Forelimb muscle (tissue), 1 donor: ENCODE measurements around the gene NRCAM. TPM values are rescaled to one million over a fixed set of nuclear protein-coding genes. Genes with fewer than 3 reads are reported as not detected.
"Not testable (repeated sequence)": the region's sequence is repeated elsewhere in the genome, so short reads cannot be mapped to it uniquely, and the experiment has no call there.

Experiments
- DNase-seq: peaks from one replicate; pipeline ENCODE4 v3.0.0-alpha.2; 2013; ENCODE audit warnings: low read depth
- polyA plus RNA-seq: library from polyadenylated mRNA; unstranded; fragments of 120-200 nt; gene quantifications from one replicate; pipeline ENCODE4 v1.2.1, GENCODE V29; 2013; ENCODE audit not compliant: insufficient read length

Gene NRCAM
- polyA plus RNA-seq: 34.9 TPM

DNA sequence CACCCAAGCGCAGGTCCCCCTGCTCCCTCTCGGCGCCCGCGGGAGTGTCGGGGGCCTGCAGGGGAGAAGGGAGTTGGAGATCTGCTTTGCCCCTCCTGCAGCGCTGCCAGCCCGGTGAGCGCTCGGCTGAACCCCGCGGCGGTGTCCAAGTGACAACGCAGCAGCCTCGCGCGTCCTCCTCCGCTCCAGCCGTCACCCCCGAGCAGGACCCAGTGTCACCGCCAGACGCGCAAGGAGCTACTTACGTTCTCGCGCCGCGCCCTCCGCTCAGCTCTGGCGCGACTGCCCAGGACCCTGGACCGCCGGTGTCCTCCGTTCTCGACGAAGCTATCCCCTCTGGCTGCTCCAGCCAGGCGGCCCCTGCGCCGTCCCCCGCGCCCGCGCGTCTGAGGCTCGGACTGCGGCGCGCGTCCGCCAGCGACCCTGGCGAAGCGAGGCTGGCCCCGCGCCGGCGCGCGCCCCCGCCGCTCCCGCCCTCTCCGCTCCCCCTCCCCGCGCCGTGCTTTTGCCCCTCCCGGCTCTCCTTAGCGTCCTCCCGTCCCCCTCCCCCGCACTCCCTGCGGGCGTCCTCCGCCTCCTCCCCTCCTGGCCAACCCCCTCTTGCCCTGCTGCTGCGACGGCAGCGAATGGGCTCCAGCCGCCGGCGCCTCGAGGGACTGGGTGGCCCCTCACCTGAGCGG lies at the start of gene NRCAM:
Gene NRCAM (minus strand): TSS at position 439 of the 680 bp plus-strand sequence. CDS start 216,372 bp downstream, outside the sequence.
- no peak for DNase-seq

DNA sequence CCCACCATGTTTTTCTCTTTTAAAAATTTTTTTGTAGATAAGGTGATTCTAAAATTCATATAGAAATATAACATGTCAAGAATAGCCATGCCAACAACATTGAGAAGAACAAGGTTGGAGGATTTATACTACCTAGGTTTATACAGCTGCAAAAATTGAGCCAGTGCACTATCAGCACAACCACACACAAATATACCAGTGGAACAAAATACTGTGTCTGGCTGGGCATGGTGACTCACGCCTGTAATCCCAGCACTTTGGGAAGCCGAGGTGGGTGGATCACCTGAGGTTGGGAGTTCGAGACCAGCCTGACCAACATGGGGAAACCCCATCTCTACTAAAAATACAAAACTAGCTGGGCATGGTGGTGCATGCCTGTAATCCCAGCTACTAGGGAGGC lies 48.3 kb upstream of the NRCAM start:
- not testable (repeated sequence) for DNase-seq

DNA sequence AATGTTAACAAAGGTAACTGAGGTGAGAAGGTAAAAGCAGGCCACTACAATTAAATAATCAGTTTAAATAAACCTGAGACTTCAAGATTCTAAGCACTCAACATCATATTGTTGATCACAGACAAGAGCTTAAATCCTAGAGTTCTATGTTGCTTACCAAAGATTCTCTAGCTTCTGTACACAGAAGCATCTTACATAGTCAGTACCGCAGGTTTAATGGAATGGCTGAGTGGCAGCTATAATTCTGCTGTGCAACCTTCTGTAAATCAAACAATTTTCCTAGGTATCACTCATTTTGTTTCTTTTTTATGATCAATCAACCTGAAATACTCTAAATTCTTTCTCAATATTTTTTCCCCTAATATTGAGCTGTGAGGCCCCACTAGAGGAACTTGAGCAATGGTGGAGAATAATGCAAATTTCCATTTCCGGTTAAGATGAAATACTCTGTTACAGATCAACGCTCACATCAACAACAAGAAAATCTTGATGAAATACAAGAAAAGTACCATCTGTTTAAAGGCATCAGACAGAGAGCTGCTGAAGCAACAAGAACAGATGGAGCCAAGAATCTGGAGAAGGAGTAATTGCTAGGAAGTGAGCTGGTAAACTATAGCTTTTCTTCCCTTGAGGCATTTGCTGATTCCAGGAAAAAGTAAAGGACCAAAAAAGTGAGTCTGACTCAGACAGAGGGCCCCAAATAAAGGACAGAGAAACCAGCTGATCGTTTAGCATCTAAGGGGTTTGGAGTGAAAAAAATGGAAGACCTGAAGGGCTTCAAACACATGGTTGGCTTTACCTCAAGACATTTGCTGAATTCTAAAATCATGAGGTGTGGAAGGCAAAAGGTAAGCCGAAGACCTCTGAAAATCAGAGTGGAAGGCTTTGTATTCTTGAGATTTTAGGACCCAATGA lies 47.1 kb upstream of the NRCAM start:
- DNase-seq: no peak

DNA sequence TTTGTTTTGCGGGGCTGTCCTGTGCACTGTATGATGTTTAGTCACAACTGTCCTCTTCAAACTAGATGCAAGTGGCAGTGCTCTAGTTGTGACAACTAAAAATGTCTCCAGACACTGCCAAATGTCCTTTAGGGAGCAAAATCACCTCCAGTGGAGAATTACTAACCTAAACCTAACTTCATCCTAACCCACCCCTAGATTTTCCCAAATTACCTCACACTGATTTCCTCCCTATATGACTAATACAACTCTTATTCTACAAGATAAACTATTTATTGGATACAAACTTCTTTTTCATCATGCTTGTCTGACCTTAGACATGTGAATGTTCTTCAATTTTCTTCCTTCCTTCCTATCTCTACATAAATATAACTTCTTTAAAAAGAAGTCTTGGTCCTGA lies 43.3 kb upstream of the NRCAM start:
- DNase-seq: no peak

DNA sequence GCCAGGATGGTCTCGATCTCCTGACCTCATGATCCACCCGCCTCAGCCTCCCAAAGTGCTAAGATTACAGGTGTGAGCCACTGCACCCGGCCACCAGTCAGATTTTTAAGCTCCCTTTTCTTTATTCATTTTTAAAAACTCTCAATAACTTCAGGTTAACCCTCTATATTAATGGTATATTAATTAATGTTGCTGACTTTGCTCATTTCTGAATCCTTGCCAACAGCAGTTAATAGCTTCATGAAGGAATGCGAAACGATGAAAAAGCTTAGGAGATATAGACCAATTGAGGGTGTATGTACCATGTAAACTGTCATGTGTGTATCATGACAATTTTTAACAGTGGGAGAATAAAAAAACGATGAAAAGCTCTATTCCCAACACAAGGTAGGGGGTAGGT lies 42.2 kb upstream of the NRCAM start:
- no peak for DNase-seq

DNA sequence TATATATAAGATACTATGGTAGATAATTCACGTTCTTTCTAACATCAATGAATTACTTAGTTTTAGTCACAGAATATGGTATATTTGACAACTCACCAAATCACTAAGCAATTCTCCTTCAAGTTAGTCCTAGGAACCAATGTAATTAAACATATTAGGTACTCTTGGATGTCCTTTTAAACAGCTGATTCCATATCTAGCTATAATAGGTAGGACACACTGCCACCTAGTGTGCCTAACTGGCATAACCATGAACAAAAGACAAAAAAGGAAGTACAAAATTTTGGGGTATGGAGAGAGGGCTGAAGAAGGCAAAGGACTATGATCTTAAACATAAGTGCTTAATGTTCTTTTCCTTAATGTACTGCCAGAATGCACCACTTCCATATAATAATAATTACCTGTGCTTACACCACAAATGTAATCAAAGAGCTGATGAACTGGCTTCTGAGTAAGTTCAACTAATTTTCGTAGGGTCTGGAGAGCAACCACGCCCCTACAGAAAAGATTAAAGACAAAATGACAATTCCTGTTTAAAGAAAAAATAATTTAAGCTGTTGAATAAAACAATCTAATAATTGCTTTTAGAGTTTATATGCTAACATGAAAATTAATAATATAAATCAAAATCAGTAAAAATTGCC lies 41.0 kb upstream of the NRCAM start:
- DNase-seq: peak; percentile 17

DNA sequence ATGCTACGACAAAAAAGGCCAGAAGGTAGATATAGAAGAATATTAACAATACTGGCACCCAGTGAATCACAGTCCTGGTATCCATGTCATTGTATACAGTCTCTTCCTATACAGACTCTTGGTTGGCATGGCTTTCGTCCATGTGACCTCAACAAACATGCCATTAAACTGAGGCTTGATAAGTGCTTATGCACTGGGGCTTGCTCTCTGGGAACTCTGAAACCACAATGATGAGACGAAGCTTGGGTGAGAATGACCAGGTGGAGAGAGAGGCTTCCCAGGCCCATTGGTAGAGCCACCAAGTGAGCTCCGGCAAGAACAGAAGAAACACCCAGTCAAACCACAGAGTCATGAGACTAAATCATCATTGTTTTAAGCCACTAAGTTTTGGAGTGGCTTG lies 36.5 kb upstream of the NRCAM start:
- no peak for DNase-seq

DNA sequence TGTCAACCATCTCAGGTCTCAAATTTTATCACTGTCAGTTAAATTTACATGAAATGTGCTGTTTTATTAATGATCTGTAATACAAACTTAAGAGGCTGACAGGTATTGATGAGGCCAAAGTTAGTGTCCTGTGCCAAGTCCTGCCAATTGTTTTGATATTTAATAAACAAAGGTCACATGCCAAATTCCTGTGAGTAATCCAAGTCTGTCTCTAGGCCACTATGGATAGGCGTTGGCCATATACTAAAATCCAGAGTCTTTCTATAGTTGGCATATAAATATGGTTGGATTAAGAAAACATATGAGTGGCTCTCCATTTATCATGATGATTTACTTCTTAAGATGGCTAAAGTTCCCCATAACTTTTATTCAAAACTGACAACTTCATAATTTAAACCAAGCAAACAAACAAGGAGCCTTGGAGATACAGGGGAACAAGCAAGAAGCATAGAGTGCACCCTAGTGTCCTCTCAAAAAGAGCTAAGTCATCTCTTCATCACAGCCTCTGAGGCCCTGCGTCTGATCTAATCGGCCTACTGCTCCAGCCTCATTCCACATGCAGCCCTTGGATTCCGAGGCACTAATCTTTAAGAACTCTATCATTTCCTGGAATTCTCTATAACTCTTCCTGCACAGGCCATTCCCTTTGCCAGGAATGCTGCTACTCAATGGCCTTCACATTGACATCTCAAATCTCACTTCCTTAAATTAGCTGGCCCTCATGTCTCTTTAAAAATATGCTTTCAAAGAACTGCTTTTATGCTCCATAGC lies 32.7 kb upstream of the NRCAM start:
- DNase-seq: no peak

DNA sequence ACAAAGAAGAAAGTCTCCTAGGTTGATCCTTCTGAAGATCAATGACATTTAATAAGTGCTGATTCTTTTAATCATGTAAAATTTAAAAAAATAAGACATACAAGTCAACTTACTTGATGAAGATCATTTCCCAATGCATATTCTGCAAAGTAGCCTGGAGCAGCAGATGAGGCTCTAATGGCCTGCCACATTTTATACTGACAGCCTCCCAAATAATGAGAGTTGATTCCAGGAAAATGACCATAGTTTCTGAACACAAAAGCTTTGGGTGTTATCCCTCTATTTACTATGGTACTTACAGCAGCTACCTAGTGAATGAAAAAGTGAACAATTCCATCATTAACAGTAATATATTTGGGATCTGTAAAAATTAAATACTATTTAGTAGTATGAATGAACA lies 31.4 kb upstream of the NRCAM start:
- DNase-seq: no peak

DNA sequence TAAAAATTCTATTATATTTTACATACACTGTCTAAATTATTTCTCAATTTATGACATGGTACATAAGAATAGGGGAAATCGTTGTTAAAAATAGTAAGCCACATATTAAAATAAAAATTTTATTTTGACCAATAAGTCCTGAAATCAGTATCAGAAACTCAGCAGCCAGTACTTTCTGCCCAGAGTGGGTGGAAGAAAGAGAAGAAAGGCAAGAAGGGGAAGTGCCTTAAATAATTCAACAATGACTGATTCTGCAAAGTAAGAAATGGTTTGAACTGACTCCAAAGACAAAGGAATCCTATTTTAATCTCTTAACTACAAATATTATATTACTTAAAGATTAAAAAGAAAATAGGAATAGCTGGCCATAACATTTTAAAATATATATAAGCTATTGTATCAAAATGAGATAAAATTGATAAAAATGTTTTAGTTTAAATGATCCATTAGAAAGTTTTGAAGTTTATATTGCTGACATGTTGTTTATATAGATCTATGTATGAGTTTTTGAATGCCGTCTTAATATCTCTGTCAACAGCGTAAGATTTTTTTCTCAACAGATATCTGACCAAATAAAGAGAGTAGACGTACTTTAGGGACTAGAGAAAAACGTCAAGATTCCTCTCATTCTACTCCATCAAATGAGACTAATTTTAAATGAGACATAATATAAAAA lies 30.2 kb upstream of the NRCAM start:
- no peak for DNase-seq

DNA sequence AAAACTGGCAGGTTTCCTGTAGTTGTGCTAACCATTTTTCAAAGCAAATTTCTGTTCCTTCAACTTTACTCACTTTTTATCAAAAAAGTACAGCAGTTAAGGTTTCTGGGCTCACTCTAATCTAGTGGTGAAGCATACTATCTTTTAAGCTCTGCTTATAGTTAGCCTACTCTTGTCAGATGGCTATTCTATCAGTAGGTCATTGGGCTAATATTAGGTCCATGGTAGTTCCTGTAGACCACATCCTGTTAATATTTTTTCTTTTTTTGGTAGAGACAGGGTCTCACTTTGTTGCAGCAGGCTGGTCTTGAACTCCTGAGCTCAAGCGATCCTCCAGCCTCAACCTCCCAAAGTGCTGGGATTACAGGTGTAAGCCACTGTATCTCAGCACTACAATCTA lies 27.9 kb upstream of the NRCAM start:
- DNase-seq: no peak

DNA sequence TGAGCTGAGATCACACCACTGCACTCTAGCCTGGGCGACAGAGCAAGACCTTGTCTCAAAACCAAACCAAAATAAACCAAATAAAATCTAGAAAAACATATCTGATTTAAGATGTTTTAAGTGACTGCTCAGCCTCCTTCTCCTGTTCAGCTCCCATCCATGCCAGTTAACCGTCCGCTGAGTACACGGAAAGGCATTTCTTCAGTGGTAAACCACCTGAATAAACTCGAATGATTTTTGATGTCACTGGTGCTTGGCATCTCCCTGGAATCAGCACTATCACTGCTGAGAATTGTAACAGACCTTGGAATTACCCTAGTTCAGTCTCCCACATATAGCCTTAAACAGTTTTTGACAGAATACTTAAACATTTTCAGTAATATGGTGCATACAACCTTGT lies 24.1 kb upstream of the NRCAM start:
- no peak for DNase-seq

DNA sequence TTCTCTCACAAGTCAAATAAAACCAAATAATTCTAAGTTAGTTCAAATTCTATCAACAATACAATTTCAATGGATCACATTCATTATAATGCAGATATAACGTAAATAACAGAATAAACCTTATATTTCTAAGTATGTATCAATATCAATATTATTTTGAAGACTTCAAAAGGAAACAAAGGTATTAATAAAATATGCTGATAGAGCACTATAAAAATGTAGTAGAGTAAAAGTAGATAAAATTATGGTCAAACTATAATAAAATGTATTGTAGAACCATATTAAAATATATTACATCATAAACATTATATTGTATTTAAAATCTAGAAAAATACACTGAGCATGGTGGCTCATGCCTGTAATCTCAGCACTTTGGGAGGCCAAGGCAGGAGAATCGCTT lies 23.5 kb upstream of the NRCAM start:
- DNase-seq: no peak

DNA sequence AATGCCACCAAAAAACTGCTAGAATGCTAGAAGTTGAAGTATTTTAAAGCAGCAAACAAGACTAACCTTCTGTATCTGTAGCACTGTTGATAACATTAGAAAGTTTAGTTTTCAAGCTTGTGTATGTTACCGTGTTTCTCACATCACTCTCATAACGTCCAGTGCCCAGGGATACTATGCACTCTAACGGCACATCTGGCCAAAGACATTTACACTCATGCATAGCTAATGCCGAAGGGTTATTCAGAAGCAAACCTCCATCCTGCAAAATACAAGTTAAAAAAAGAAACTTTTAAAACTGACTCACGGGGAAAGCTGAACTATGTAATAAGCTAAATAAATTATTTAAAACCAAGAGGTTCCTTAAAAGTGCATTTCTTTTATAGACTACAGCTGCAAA lies 22.9 kb upstream of the NRCAM start:
- DNase-seq: no peak

DNA sequence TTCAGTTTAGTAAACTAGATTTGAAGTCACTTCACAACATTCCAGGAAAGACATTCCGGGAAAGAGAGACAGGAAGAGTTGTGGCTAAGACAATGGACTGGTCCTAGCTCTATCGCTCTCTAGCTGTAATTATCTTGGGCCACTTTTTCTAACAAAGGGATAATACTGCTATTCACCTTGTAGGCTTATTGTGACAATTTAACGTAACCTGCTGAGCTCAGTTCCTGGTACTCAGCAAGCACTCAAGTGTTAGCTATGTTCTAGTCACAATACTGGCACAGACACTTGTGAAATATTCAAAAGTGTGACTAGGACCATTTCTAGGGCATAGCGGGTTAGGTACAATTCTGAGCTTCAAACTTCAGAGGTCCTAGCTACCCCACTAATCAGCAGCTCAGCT lies 12.0 kb upstream of the NRCAM start:
- no peak for DNase-seq

DNA sequence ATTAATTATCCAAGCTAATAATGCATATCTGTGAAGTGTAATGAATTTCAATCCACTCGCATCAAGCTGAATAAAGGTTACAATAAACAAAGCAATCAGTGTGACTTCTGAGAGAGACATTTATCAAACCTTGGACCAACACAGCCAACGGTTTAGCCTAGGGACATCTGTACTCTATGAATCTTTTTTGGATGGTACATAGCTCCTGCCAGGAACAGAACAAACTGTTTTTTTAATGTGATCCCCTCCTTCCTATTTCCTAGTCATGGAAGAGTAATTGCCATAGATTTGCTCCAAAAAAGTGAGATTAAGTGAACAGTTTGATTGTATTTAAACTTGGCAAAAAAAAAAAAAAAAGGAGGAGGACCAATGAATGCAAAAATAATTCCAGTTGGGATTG lies 11.2 kb upstream of the NRCAM start:
- no peak for DNase-seq

DNA sequence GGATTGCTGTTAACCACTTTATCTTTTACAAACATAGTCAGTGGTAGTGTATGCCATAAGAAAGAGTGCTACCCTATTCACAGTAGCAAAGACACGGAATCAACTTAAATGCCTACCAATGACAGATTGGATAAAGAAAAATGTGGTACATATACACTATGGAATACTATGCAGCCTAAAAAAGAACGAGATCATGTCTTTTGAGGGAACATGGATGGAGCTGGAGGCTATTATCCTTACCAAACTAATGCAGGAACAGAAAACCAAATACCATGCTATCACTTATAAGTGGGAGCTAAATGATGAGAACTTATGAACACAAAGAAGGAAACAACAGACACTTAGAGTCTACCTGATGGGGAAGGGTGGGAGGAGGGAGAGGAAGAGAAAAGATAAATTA lies 10.1 kb upstream of the NRCAM start:
- DNase-seq: not testable (repeated sequence)

DNA sequence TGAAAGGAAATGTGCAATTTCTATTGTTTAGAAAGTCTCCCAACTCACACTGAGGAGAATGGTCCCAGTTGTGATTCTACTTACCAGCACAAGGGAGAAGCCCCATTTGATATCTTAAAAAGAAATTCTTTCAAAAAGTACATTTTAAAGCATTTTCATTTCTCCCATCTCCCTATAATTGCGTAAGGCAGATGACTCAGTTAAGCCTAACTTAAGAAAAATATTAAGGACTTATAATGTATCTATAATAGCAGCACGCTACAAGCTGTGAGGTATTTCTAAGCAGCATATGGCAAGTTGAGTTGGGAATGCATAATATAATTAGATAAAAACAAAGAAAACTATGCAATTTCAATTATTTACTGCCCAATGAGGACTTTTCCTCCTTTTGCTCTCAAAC lies 8.5 kb upstream of the NRCAM start:
- no peak for DNase-seq

DNA sequence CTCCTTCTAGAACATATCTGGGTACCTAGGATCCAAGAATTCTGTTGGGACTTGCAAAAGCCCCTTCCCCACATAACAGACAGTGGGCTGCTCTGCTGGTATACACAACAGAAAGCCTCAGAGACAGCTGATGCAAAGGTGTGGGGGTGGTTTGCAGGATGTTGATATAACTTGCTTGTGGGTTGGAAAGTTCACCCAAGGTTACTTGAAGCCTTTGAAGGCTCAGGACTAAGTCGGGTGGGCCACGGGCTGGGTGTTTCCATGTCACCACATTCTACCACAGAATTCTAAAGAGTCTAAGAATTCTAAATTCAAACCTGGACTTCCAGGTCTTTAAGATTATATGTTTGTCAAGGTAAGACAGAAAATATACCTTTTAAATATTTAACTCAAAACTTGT lies 7.4 kb upstream of the NRCAM start:
- no peak for DNase-seq

DNA sequence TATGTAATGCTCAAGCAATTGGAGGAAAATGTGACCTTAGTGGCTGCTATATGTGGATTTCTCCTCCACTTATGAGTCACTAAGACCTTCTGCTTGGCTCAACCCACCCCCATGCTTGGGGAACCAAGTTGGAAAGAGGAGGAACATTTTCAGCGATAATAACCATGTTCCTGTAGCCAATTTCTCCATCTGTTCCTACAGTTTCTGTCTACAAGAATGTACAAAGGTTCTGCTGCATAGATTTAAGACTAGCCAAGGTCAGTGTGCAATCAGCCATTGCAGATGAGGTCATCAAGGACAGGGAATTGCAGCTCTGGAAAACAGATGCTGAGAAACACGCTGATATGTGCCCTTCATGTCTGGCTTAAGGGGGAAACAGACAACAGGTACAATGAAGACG lies 5.6 kb upstream of the NRCAM start:
- DNase-seq: peak; percentile 43

DNA sequence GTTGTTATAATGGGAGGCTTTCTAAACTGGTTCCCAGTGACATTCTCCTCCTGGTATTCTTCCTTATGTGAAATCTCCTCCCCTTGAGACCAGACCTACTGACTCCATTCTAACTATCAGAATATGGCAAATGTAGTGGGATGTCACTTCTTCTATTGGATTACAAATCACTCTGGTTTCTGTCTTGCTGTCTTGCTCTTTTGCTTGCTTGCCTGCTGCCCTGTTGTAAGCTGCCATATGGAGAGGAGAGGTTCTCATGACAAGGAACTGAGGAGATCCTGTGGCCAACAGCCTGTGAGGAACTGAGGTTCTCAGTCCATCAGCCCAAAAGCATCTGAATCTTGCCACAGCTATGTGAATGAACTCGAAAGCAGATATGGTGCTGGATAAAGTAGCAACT lies 4.7 kb upstream of the NRCAM start:
- DNase-seq: no peak
